Mesothelial cell of epicardium (in vitro differentiated cells): ENCODE results near the gene MPPED1. TPM values are rescaled to one million over a fixed set of nuclear protein-coding genes. Genes with fewer than 3 reads are reported as not detected.

ENCODE experiments used
- DNase-seq, 2 experiments: peaks; one replicate each; pipeline ENCODE4 v3.0.0; 2021; ENCODE audit warnings: low spot score in 2 of 2; ENCODE audit not compliant: unreplicated experiment in 2 of 2
- H3K27ac Mint-ChIP-seq: 2 replicates; pipeline ENCODE4 v1.8.0; 2021; ENCODE audit warnings: mixed read lengths
- H3K27me3 Mint-ChIP-seq: 2 replicates; pipeline ENCODE4 v1.8.0; 2021; ENCODE audit warnings: low read depth, mixed read lengths
- H3K36me3 Mint-ChIP-seq: 2 replicates; pipeline ENCODE4 v1.8.0; 2021; ENCODE audit warnings: mixed read lengths
- H3K4me1 Mint-ChIP-seq: 2 replicates; pipeline ENCODE4 v1.8.0; 2021; ENCODE audit warnings: mixed read lengths
- H3K4me3 Mint-ChIP-seq: 2 replicates; pipeline ENCODE4 v1.8.0; 2021; ENCODE audit warnings: mild to moderate bottlenecking, moderate library complexity, mixed read lengths
- H3K9me3 Mint-ChIP-seq: 2 replicates; pipeline ENCODE4 v1.8.0; 2021; ENCODE audit warnings: mixed read lengths
- CTCF ChIP-seq: fragments of 200-600 bp; sonication (generic); IDR thresholded peaks from one replicate; pipeline ENCODE4 v1.5.0; 2021; ENCODE audit warnings: antibody characterized with exemption; ENCODE audit not compliant: unreplicated experiment
- total RNA-seq: library from RNA; stranded (reverse); gene quantifications from 3 replicates; pipeline ENCODE4 v1.2.1, GENCODE V29; 2021

Gene MPPED1
- total RNA-seq, 1 donor from 2014 or later, result 0.76 TPM

DNA sequence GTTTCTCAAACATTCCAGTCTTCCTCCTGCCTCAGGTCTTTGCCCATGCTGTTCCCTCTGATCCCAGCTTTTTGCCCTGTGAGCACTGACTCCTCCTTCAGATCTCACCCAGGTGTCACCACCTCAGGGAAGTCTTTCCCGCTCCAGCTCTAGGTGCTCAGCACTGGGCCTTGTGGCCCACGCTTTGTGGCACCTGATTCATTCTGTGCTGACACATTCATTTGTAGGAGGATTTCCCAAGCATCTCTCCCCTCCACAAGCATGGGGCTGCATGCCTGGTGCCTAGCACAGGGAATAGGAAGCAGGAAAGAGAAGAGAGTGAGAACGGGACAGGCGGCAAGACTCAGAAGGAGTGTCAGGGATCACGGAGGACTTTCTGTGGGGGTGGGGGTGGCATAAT, 17.6 kb downstream of the MPPED1 start:
- Mint-ChIP-seq H3K4me3 (no peak overlapping the region), H3K27ac (no peak overlapping the region), H3K27me3 (peaks cover 54% of the 10 kb centered on the region), H3K9me3 (no peaks in the 10 kb centered on the region), H3K4me1 (no peaks in the 10 kb centered on the region), H3K36me3 (no peaks in the 10 kb centered on the region)
- no peak for TF ChIP-seq CTCF
- DNase-seq, result no peak

- Mint-ChIP-seq H3K4me1 (no peaks in the 10 kb centered on the region), H3K36me3 (no peaks in the 10 kb centered on the region), H3K27ac (no peak overlapping the region), H3K9me3 (no peaks in the 10 kb centered on the region), H3K4me3 (no peak overlapping the region), H3K27me3 (peaks cover 65% of the 10 kb centered on the region)
- no peak for DNase-seq
- no peak for TF ChIP-seq CTCF
Observed at GRCh38 chr22:43431808-43432554, 20.2 kb downstream of the MPPED1 start.

DNA sequence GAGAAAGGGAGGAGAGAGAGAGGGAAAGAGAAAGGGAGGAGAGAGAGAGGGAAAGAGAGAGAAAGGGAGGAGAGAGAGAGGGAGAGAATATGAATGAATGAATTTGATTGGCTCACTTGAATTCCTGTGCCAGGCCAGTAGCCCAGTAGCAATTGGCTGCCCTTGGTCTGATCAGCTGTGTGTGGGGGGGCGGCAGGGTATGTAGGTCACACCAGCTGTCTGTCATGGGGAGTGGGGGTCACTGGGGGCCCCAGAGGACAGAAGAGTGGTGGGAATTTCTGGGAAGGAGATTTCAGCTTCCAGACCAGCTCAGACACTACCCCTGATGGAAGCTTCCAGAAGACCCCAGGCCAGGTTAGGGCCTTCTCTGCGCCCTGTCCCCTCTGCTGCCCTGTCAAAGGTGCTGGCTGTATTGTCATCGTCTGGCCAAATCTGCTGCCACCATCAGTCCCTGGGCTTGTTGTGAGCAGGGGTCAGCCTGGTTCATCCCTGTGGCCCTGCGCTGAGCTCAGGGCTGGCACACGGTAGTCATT, 21.1 kb downstream of the MPPED1 start:
- no peak for TF ChIP-seq CTCF
- no peak for DNase-seq
- H3K4me1 Mint-ChIP-seq, result no peaks in the 10 kb centered on the region
- no peaks in the 10 kb centered on the region for H3K36me3 Mint-ChIP-seq
- peaks cover 70% of the 10 kb centered on the region for H3K27me3 Mint-ChIP-seq
- no peaks in the 10 kb centered on the region for H3K9me3 Mint-ChIP-seq
- no peak overlapping the region for H3K27ac Mint-ChIP-seq
- H3K4me3 Mint-ChIP-seq, result no peak overlapping the region

DNA sequence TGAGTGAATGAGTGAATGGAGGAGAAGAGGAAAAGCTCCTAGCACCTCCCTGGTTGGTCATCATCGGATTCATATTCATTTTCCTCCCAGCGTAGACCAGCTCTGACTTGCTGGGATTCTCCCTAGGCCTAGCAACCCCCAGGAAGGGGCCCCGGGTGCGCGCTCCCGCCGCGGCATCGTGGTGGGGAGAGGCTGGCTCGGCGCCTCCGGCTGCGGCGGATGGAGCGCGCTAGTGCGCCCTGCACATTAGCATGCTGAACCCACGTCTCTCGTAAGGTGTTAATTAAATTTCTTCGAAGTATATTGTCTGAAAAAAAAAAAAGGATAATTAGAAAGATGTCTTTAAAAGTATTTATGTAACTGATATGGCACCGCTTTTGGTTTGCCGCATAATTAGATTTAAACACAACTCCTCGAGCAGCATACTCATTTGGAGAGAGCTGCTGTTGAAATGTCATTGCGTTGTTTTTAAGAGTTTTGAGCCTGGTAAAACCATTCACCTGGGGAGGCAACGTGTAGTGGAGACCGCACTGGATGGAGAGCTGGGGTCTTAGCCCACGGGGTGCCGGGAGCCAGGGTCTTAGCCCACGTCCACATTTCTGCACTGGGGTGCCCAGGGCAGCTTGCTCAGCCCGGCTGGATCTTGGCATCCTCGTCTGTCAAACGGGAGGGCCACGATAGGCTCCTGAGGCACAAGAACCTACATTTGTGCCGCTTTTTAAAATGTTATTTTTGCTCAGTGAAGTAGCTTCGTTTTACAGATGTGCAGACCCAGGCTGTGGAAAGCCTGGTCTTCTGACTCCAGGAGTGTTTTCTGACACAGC, 21.8 kb downstream of the MPPED1 start:
- H3K27me3 Mint-ChIP-seq, result peaks cover 76% of the 10 kb centered on the region
- H3K36me3 Mint-ChIP-seq, result no peaks in the 10 kb centered on the region
- H3K9me3 Mint-ChIP-seq, result no peaks in the 10 kb centered on the region
- no peak for DNase-seq
- H3K4me3 Mint-ChIP-seq, result no peak overlapping the region
- H3K4me1 Mint-ChIP-seq, result no peaks in the 10 kb centered on the region
- no peak overlapping the region for H3K27ac Mint-ChIP-seq
- TF ChIP-seq CTCF, result no peak

DNA sequence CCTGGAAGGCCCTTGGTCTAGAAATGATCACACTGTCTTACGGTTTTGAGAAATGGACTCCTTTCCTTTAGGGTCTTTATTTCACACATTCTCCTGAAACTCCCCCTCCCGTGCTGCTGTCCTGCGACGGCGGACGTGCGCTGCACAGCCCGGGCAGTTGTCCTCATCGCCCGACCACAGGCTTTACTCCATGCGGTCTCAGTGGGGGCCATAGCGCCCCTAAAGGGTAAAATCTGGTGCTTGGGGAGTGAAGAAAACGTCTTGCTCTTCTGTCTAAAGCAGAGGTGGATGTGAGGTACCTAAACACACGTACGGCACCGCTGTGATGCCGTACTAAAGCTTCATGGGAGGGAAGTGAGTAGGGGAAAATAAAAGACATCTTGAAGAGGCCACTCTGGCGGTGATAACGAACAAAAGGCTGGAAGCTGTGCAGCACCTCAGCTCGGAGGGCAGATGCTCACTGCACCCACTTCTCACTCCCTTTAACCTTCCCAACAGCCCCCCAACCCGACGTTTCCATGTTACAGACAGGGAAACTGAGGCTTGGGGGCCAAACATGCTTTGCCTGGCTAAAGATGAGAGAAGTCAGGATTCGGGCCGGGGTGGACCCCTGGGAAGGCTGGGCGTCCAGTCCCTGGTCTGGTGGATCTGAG, 22.6 kb downstream of the MPPED1 start:
- Mint-ChIP-seq H3K4me1 (no peaks in the 10 kb centered on the region), H3K27me3 (peaks cover 77% of the 10 kb centered on the region), H3K9me3 (no peaks in the 10 kb centered on the region), H3K27ac (no peak overlapping the region), H3K36me3 (no peaks in the 10 kb centered on the region), H3K4me3 (no peak overlapping the region)
- no peak for TF ChIP-seq CTCF
- DNase-seq, result no peak
